Amygdala (tissue), 56 donors: Measurements from ENCODE around the gene TMIE.
"Not testable (repeated sequence)": the region's sequence is repeated elsewhere in the genome, so short reads cannot be mapped to it uniquely, and the experiment has no call there.

Experiments used
- DNase-seq, 56 donors: peaks; one replicate each; lab custom pipeline; 2025; lab: John Stamatoyannopoulos, UW

Gene TMIE

GRCh38 chr3:46681856-46682540 is 19.2 kb upstream of the TMIE start:
- DNase-seq = no peak

GRCh38 chr3:46682974-46683373 is 18.2 kb upstream of the TMIE start:
- DNase-seq = no peak

- DNase-seq = no peak
Observed at GRCh38 chr3:46684891-46685290, 16.3 kb upstream of the TMIE start.

GRCh38 chr3:46685446-46685845 is 15.7 kb upstream of the TMIE start:
- no peak for DNase-seq

GRCh38 chr3:46690798-46691197 is 10.4 kb upstream of the TMIE start:
- no peak for DNase-seq

- DNase-seq = no peak
Observed at GRCh38 chr3:46692566-46692990, 8.6 kb upstream of the TMIE start.

DNA sequence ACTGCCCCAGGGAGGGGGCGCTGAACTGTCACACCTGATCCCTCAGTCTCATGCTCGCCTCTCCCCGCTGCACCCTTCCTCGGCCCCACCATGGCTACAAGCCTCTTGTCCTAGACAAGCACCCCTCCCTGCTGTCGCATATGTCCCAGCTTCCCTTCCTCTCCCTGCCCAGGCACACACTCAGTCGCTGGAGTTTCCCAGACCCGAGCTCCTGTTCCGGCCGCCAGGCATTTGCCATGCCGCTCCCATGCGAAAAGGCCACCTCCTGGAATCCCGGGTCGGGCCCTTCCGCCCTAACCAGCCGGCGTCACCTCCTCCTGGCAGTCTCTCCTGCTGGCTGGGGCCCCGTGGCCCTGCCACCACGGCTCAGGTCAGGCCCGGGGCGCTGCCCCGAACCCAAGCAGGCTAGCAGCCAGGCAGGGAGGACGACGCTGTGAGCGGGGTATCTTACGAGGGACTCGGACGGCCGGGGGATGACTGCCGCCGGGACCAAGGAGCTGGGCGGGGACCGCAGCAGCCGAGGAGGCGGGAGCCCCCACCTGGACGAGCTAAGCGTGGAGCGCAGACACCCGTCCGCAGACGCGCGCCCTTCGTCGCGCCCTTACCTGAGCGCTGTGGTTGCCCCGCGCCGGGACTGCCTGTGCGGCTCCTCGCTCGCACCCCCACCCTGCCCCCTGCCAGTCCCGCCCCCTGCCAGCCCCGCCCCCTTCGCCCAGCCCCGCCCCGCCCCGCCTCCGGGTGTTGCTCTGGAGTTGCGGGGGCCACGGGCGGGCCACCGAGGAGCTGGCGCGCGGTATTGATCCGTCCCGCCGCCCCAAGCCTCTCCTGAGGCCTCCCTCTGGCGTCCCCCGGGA is 7.9 kb upstream of the TMIE start, which contains the start of gene ALS2CL:
Gene ALS2CL, minus strand, starts transcription at position 642 of the 854 bp plus-strand sequence. CDS start 4,239 bp downstream, outside the sequence.
- DNase-seq = peak in 7 of 56 donors; percentile 13 to 64 (median 32)

- peak in 1 of 56 donors; percentile 61 for DNase-seq
Observed at GRCh38 chr3:46693892-46694226, 7.3 kb upstream of the TMIE start.

GRCh38 chr3:46694520-46694919 is 6.7 kb upstream of the TMIE start:
- no peak for DNase-seq

DNA sequence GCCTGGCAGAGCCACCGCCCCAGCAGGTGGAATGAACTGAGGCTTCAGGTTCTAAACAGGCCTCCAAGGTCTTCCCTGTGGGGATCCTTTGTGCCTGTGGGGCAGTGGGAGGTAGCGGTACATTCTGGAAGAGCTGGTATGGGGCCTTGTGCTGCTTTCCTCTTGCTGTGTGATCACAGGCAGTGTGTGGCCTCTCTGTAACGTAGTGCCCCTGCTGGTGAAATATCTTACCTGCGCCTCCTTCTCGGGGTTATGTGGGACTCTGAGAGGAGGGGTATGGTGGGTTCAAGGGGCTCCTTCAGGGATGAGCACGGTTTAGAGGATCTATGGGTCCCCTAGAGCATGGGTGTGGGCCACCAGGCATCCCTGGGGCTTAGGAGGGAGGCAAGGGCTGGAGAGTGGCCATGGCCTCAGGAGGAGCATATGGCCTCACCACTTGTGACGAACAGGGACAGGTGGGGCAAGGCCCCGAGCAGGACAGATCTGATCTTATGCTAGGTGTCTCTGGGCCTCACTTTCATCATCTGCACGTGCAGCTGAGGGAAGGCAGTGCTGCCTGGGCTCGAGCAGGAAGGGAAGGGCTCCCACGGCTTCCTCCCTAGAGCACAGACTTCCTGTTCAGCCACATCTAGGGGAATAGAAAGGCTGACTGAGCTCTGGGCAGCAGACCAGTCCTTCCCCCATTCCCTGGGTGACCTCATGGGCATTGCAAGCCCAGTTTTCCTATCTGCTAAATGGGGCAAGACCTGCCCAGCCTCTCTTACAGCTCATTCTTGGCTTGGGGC is 5.8 kb upstream of the TMIE start:
- peak in 15 of 56 donors; percentile 8 to 68 (median 23) for DNase-seq

DNA sequence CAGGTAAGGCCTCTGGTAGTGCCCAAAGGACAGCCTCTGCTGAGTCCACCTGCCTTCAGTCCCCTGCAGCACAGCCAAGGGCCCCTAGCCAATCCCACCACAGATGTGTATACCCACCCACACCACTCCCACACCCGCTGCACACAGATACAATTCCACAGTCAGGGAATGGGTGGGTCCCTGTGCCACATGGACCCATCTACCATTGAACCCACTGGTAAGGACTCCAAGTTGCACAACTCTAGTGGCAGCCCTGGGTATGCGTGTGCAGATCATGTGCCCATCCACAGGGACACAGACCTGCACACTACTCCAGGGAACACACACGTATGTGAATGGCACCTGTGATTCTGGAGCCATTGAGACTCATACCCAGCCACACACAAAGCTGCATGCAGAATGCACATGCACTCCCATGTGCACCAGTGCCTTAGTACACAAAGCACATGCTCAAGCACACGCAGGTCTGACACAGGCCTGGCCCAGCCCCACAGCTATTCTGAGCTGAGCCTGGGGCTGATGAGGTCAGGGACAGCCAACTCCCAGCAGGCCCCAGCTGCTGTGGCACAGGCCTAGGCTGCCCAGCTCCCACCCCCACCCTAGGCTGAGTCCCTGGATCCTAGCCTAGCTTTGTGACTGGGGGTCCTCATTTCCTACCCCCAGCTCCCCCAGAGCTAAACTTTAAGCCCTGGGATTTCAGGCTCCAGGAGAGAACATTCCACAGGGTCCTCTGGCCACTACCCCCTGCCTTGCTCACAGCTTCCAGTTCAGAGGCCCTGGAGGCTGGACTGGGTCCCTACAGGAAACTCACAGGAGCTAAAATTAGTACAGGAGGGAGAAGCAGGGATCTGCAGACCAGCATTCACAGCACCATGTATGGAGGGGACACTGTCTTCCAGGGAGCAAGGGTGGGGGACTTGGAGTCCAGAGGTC is 5.0 kb upstream of the TMIE start:
- DNase-seq = peak in 2 of 56 donors; percentile 6 to 25

DNA sequence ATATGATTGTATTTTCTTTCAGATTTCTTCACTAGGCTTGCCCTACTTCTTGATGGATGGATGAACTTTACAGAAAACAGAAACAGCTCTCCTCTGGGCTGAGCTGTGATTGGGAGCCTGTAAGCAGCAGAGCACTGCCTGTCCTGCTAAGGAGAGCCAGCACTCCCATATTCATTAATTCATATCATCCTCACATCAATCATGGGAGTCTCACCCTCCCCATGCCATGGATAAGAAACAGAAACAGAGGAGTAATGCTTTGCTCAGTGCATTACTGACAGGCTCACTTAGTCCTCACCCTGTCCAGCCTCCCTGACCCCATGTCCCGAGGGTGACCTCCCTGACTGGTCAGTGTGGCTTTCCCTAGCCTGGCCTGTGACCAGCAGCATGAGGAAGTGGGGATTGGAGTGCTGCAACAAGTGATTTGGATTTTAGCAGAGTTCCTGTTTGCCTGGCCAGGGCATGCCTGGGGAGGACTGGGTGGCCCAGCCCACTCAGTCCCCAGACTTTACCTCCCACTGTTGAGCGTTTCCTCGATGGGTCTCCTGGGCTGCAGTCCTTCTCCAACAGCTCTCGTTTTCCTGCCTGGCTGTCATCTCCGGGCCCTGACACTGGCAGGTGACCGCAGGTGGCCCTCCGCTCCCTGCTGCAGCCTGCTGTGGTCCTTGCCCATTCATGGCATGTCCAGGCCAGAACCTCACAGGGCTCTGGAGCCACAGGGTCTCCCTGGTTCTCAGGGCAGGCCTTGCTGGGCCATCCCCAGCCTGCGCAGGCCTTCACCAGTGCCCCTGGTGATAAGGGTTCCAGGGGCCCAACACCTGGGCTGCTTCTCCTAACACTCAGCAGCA is 1.3 kb upstream of the TMIE start:
- DNase-seq = peak in 12 of 56 donors; percentile 6 to 39 (median 24)

- DNase-seq = peak in 37 of 56 donors; percentile 10 to 93 (median 43)
Observed at GRCh38 chr3:46700772-46701171, 420 bp upstream of the TMIE start.

DNA sequence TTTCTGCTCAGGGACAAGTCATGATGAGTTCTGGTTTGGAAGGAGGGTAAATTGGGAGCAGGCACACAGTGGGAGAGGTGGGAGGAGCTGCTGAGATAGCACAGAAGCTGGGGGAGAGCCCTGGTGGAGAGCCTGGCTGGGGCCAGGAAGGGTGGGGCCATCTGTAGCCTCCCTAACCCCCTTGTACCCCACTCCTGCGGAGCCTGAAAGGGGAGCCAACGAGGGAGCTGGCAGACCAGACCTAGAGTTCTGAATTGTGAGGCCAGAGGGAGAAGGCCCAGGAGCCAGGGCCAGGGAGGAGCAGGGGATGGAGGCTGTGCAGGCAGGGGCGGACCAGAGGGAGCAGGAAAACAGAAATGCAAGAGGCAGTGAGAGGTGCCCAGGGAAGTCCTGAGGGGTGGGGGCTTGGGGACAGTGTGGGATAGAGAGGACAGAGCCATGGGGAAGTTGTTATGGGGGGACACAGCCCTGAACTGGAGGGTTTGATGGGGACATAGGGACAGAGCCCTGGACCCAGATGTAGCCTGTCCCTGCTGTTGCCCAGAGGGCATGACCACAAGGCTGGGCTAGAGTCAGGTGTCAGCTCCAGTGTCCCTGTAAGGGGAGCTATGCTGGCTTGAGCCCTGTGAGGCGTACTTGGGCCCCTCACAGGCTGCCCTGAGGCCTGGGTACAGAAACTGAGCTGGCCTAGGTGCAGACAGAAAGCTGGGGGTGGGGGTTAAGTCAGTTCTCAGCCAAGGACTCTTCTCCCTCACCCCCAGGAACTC is 1.2 kb downstream of the TMIE start:
- DNase-seq = peak in 4 of 56 donors; percentile 8 to 28 (median 18)

- DNase-seq = no peak
Observed at GRCh38 chr3:46703013-46703520, 1.9 kb downstream of the TMIE start.

DNA sequence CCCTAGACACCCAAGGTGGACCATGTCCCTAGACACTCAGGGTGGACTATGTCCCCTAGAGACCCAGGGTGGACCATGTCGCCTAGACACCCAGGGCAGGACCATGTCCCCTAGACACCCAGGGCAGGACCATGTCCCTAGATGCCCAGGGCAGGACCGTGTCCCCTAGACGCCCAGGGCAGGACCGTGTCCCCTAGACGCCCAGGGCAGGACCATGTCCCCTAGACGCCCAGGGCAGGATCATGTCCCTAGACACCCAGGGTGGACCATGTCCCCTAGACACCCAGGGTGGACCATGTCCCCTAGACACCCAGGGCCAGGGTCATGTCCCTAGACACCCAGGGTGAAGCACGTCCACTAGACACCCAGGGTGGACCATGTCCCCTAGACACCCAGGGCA is 3.2 kb downstream of the TMIE start:
- DNase-seq = not testable (repeated sequence)

GRCh38 chr3:46705022-46705530 is 3.9 kb downstream of the TMIE start:
- DNase-seq = peak in 46 of 56 donors; percentile 14 to 92 (median 50)
